DOHH2 (cell line): ENCODE results near the gene VARS2.

ENCODE experiments used
- EZH2phosphoT487 ChIP-seq: fragments of 200-600 bp; sonication (generic); IDR thresholded peaks from 2 replicates; pipeline ENCODE4 v1.6.1; 2017; ENCODE audit warnings: borderline replicate concordance, mild to moderate bottlenecking, antibody characterized with exemption, low read length, moderate library complexity, mixed read lengths
- TF ChIP-seq, protein P1 (sequence below): fragments of 200-600 bp; sonication (generic); IDR thresholded peaks from one replicate; pipeline ENCODE4 v1.5.1; 2014; ENCODE audit warnings: antibody characterized with exemption, mild to moderate bottlenecking, low read depth, low read length; ENCODE audit not compliant: poor library complexity, severe bottlenecking

DNA sequence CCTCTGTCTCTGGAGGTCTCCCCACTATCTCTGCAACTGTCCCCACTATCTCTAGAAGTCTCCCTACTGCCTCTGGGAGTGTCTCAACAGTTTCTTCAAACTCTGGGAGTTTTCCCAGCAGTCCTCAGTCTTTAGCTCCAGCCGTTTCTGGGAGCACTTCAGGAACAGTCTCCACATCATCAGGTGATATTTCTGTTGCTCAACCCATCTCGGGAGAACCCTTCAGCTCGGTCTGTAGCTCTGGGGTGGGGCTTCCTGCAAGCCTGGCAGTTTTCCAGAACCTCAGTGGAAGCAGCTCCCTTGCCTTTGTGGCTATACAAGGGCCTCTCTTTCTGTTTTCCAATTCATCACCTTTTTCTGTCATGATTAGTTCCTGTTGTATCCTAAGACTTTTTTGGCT lies 21.0 kb downstream of the VARS2 start:
- TF ChIP-seq, protein P1, sequence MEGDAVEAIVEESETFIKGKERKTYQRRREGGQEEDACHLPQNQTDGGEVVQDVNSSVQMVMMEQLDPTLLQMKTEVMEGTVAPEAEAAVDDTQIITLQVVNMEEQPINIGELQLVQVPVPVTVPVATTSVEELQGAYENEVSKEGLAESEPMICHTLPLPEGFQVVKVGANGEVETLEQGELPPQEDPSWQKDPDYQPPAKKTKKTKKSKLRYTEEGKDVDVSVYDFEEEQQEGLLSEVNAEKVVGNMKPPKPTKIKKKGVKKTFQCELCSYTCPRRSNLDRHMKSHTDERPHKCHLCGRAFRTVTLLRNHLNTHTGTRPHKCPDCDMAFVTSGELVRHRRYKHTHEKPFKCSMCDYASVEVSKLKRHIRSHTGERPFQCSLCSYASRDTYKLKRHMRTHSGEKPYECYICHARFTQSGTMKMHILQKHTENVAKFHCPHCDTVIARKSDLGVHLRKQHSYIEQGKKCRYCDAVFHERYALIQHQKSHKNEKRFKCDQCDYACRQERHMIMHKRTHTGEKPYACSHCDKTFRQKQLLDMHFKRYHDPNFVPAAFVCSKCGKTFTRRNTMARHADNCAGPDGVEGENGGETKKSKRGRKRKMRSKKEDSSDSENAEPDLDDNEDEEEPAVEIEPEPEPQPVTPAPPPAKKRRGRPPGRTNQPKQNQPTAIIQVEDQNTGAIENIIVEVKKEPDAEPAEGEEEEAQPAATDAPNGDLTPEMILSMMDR = no peak
- no peak for TF ChIP-seq EZH2phosphoT487
